Natural killer cell (primary cell): ENCODE data around the gene CNPY2. TPM values are rescaled to one million over a fixed set of nuclear protein-coding genes. Genes with fewer than 3 reads are reported as not detected.
A peak's percentile ranks its signal among the peaks of the same experiment; 100 is the strongest.

ENCODE experiments used
- ATAC-seq, 3 donors: fragments of 150-1000 bp in 2 of 3; fragments of 200-7000 bp in 1 of 3; cut with Tn5 transposase; 1 replicate in 1 of 3; 2 replicates in 2 of 3; pipeline ENCODE4 v1.10.0; 2021; ENCODE audit warnings: mild to moderate bottlenecking in 2 of 3, moderate library complexity in 2 of 3
- DNase-seq, 2 donors: peaks; one replicate each; pipeline versions ENCODE4 v3.0.0 to v3.0.0-alpha.2; 2013 to 2021; ENCODE audit warnings: mixed read lengths in 1 of 2
- H3K27ac ChIP-seq: one replicate; pipeline ENCODE4 v1.5.1; 2013; ENCODE audit warnings: mild to moderate bottlenecking, low read length
- H3K27me3 ChIP-seq: one replicate; pipeline ENCODE4 v1.6.1; 2013; ENCODE audit warnings: low read length; ENCODE audit not compliant: control insufficient read depth, insufficient read depth
- H3K36me3 ChIP-seq: one replicate; pipeline ENCODE4 v1.6.1; 2013; ENCODE audit warnings: low read length; ENCODE audit not compliant: control insufficient read depth, insufficient read depth
- H3K4me1 ChIP-seq: one replicate; pipeline ENCODE4 v1.6.1; 2013; ENCODE audit warnings: low read length; ENCODE audit not compliant: control insufficient read depth, insufficient read depth
- H3K4me3 ChIP-seq: one replicate; pipeline ENCODE4 v1.5.1; 2013; ENCODE audit warnings: low read length
- H3K9me3 ChIP-seq: one replicate; pipeline ENCODE4 v1.6.1; 2013; ENCODE audit warnings: low read length; ENCODE audit not compliant: control insufficient read depth, insufficient read depth
- H3K27ac Mint-ChIP-seq, 2 donors: one replicate each; pipeline ENCODE4 v1.8.0; 2022; ENCODE audit warnings: mild to moderate bottlenecking in 2 of 2, mixed read lengths in 2 of 2, moderate library complexity in 1 of 2
- H3K27me3 Mint-ChIP-seq, 2 donors: one replicate each; pipeline ENCODE4 v1.8.0; 2022; ENCODE audit warnings: low read depth in 2 of 2, mixed read lengths in 2 of 2
- H3K36me3 Mint-ChIP-seq: one replicate; pipeline ENCODE4 v1.8.0; 2022; ENCODE audit warnings: mixed read lengths
- H3K4me1 Mint-ChIP-seq, 2 donors: one replicate each; pipeline ENCODE4 v1.8.0; 2022; ENCODE audit warnings: mixed read lengths in 2 of 2
- H3K4me3 Mint-ChIP-seq: one replicate; pipeline ENCODE4 v1.8.0; 2022; ENCODE audit warnings: mild to moderate bottlenecking, moderate library complexity, mixed read lengths
- H3K9me3 Mint-ChIP-seq, 2 donors: one replicate each; pipeline ENCODE4 v1.8.0; 2022; ENCODE audit warnings: mixed read lengths in 2 of 2
- CTCF ChIP-seq: fragments of 200-600 bp; IDR thresholded peaks from one replicate; pipeline ENCODE4 v1.8.0; 2022; ENCODE audit warnings: antibody characterized with exemption
- WGBS: methylation state at CpG from one replicate; pipeline ENCODE4 v1.1.7; 2013; ENCODE audit warnings: missing lambda C conversion rate; ENCODE audit not compliant: insufficient coverage; 5-methylcytosine and 5-hydroxymethylcytosine counted together
- intact Hi-C: fragments of 100-400 bp; cut with micrococcal nuclease; formaldehyde crosslinking; loops from one replicate; pipeline ENCODE4 v1.14.2; 2022
- total RNA-seq, 4 donors: library from RNA; stranded (reverse); fragments of 120-200 nt in 1 of 4; gene quantifications; one replicate each; pipeline versions ENCODE4 v1.2.3 to v1.2.4, GENCODE V29; 2013 to 2022

CNPY2 gene
- total RNA-seq, 3 donors from 2014 or later (not counting 1 experiment from before 2014, with no cell fraction given) = 50.4 to 64.3 (median 60.8) TPM

DNA sequence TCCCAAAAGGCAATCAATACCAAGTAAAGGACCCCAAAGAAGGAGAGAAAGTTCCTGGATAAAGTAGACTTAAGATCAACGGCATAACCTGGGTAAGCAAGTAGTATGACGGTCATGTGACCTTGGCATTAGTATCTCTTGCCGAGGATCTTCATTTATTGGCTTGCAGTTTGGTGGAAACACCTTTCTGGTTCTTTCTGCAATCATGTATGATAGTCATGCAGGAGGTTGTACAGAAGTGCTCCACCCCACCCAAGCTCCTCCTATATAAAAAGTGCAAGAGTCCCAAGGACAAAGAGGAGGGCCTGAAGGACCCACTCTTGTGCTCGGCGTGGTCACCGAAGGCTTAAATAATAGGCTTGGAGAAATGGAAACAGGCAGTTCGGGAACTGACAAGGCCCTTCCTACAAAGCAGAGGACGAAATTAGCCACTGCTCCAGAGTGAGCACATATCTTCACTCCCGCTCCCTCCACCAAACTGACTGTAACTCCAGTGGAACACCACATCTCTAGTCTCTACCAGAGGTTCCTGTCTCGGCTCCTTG, 16.4 kb downstream of the CNPY2 start:
- intact Hi-C loops = no loop called here
- Histone ChIP-seq H3K36me3 (peaks cover 5% of the 10 kb centered on the region), H3K27ac (peak overlapping the region; percentile 88), H3K4me1 (peaks cover 34% of the 10 kb centered on the region), H3K4me3 (peak overlapping the region; percentile 72), H3K9me3 (no peaks in the 10 kb centered on the region), H3K27me3 (no peaks in the 10 kb centered on the region)
- Mint-ChIP-seq H3K9me3 (no peaks in the 10 kb centered on the region), H3K4me1 (peaks cover 55 to 56% of the 10 kb centered on the region in 2 donors), H3K27me3 (no peaks in the 10 kb centered on the region), H3K27ac (peak overlapping the region; percentile 97 to 98), H3K36me3 (no peaks in the 10 kb centered on the region), H3K4me3 (peak overlapping the region; percentile 93)
- DNase-seq = peak in 1 of 2 donors; percentile 62
- under 1% methylated on average over 10 of the region's 10 CpGs for WGBS
- ATAC-seq = no peak
- no peak for TF ChIP-seq CTCF

- H3K4me1 ChIP-seq = peaks cover 34% of the 10 kb centered on the region
- DNase-seq = no peak
Measured at GRCh38 chr12:56298828-56299227, 17.0 kb downstream of the CNPY2 start.

DNA sequence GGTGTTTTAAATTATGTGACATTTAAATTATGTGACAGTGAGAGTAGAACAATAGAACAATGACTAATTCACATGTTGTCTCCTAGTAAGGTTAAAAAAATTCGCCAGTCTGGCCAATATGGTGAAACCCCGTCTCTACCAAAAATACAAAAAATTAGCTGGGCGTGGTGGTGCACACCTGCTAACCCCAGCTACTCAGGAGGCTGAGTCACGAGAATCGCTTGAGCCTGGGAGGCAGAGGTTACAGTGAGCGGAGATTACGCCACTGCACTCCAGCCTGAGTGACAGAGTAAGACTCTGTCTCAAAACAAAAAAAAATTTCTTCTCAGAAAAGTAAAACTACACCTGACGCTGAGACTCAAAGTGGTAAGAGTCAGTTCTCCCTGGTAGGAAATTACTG, 18.4 kb downstream of the CNPY2 start:
- peak overlapping the region in 1 of 2 donors; percentile 98 for H3K27ac Mint-ChIP-seq
- 95% methylated on average over 8 of the region's 8 CpGs for WGBS
- H3K27me3 Mint-ChIP-seq = no peaks in the 10 kb centered on the region
- H3K4me1 Mint-ChIP-seq = peaks cover 55 to 61% of the 10 kb centered on the region in 2 donors
- H3K4me3 Mint-ChIP-seq = peak overlapping the region; percentile 21
- intact Hi-C loops = no loop called here
- H3K9me3 ChIP-seq = no peaks in the 10 kb centered on the region
- DNase-seq (no peak), ATAC-seq (no peak)
- peaks cover 34% of the 10 kb centered on the region for H3K4me1 ChIP-seq
- H3K27me3 ChIP-seq = no peaks in the 10 kb centered on the region
- no peaks in the 10 kb centered on the region for H3K36me3 Mint-ChIP-seq
- no peak for TF ChIP-seq CTCF
- H3K4me3 ChIP-seq = no peak overlapping the region
- no peak overlapping the region for H3K27ac ChIP-seq
- H3K36me3 ChIP-seq = peaks cover 5% of the 10 kb centered on the region
- no peaks in the 10 kb centered on the region for H3K9me3 Mint-ChIP-seq

More at GRCh38 chr12:56298828-56299227, 17.0 kb downstream of the CNPY2 start:
- H3K4me3 ChIP-seq = no peak overlapping the region
- no peaks in the 10 kb centered on the region for H3K27me3 ChIP-seq
- Mint-ChIP-seq H3K36me3 (no peaks in the 10 kb centered on the region), H3K27ac (peak overlapping the region; percentile 97 to 98), H3K4me1 (peaks cover 55 to 56% of the 10 kb centered on the region in 2 donors), H3K27me3 (no peaks in the 10 kb centered on the region), H3K9me3 (no peaks in the 10 kb centered on the region), H3K4me3 (peak overlapping the region; percentile 93)
- H3K36me3 ChIP-seq = peaks cover 5% of the 10 kb centered on the region
- no peaks in the 10 kb centered on the region for H3K9me3 ChIP-seq
- intact Hi-C loops = no loop called here
- ATAC-seq = no peak
- H3K27ac ChIP-seq = peak overlapping the region; percentile 88
- no peak for TF ChIP-seq CTCF
- WGBS = 63% methylated on average over 5 of the region's 5 CpGs

DNA sequence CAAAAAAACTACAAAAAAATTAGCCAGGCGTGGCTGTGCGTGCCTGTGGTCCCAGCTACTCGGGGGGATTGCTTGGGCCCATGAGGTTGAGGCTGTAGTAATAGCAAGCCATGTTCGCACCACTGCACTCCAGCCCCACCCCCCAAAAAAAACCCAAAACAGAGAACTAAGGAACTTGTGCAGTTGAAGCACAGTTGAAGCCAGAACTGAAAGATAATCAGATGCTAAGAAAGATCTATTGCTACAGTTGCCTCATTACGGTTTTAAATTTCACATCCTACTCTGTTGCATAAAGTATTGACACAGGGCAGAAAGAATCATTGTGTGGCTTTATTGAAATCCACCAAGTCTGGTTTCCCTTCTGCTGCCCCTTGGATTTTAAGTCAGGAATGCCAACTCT, 19.5 kb downstream of the CNPY2 start:
- H3K36me3 Mint-ChIP-seq = no peaks in the 10 kb centered on the region
- 81% methylated on average over 5 of the region's 5 CpGs for WGBS
- DNase-seq = no peak
- no peak overlapping the region for H3K27ac ChIP-seq
- no peaks in the 10 kb centered on the region for H3K9me3 Mint-ChIP-seq
- H3K27ac Mint-ChIP-seq = peak overlapping the region in 1 of 2 donors; percentile 98
- TF ChIP-seq CTCF = no peak
- ATAC-seq = no peak
- H3K27me3 ChIP-seq = no peaks in the 10 kb centered on the region
- H3K27me3 Mint-ChIP-seq = no peaks in the 10 kb centered on the region
- intact Hi-C loops = no loop called here
- no peaks in the 10 kb centered on the region for H3K9me3 ChIP-seq
- H3K4me1 ChIP-seq = peaks cover 30% of the 10 kb centered on the region
- H3K4me1 Mint-ChIP-seq = peaks cover 49 to 56% of the 10 kb centered on the region in 2 donors
- no peak overlapping the region for H3K4me3 ChIP-seq
- H3K4me3 Mint-ChIP-seq = no peak overlapping the region
- peaks cover 11% of the 10 kb centered on the region for H3K36me3 ChIP-seq
